Kidney epithelial cell (primary cell): ENCODE data around the gene APOA4. TPM values are rescaled to one million over a fixed set of nuclear protein-coding genes. Genes with fewer than 3 reads are reported as not detected.

ENCODE experiments used
- DNase-seq: peaks from one replicate; pipeline ENCODE4 v3.0.0-alpha.2; 2010; ENCODE audit warnings: low read depth
- H3K27me3 ChIP-seq: 2 replicates; pipeline ENCODE4 v1.6.0; 2011; ENCODE audit warnings: low read length; ENCODE audit not compliant: control insufficient read depth, insufficient read depth
- H3K36me3 ChIP-seq: 2 replicates; pipeline ENCODE4 v1.5.1; 2011; ENCODE audit warnings: low read length; ENCODE audit not compliant: control insufficient read depth, insufficient read depth
- H3K4me3 ChIP-seq: 2 replicates; pipeline ENCODE4 v1.5.1; 2011; ENCODE audit warnings: low read depth, mild to moderate bottlenecking, control low read depth, low read length
- CTCF ChIP-seq: IDR thresholded peaks from 2 replicates; pipeline ENCODE4 v1.5.1; 2011; ENCODE audit warnings: mild to moderate bottlenecking, moderate library complexity, low read length, control low read depth, inconsistent platforms; ENCODE audit not compliant: insufficient read depth, poor library complexity, severe bottlenecking
- total RNA-seq: library from RNA; depleted of rRNA; stranded (reverse); fragments of >200 nt; gene quantifications from 2 replicates; pipeline ENCODE4 v1.2.3, GENCODE V29; 2015

APOA4 gene
- total RNA-seq, 1 donor from 2014 or later, result not detected

GRCh38 chr11:116773203-116774097, 49.7 kb downstream of the APOA4 start:
- TF ChIP-seq CTCF, result no peak
- Histone ChIP-seq H3K4me3 (peak overlapping the region; percentile 90), H3K27me3 (no peaks in the 10 kb centered on the region), H3K36me3 (no peaks in the 10 kb centered on the region)
- peak; percentile 10 for DNase-seq

GRCh38 chr11:116772443-116773202, 50.5 kb downstream of the APOA4 start, which contains the start of gene BUD13:
Gene BUD13, minus strand, starts transcription at chr11:116772987. Its CDS starts 23 bp downstream, at chr11:116772964.
- no peak for TF ChIP-seq CTCF
- H3K27me3 ChIP-seq, result no peaks in the 10 kb centered on the region

GRCh38 chr11:116771935-116772334, 51.2 kb downstream of the APOA4 start:
- TF ChIP-seq CTCF, result no peak
- Histone ChIP-seq H3K27me3 (no peaks in the 10 kb centered on the region), H3K36me3 (no peaks in the 10 kb centered on the region), H3K4me3 (peak overlapping the region; percentile 90)
- no peak for DNase-seq

More at GRCh38 chr11:116772443-116773202, 50.5 kb downstream of the APOA4 start, which contains the start of gene BUD13:
- peak; percentile 31 for DNase-seq
- peak within 1 kb of the TSS; percentile 90 for H3K4me3 ChIP-seq
- no peaks in the 10 kb centered on the region for H3K36me3 ChIP-seq

Other genes with a start within 250 kb of the APOA4 start
- 11.4 and 12.1 TPM in 2 replicates for gene BUD13, start 50.3 kb downstream of the APOA4 start, total RNA-seq
- gene ZPR1, start 35.3 kb downstream of the APOA4 start, total RNA-seq, result 46.9 and 82.1 TPM in 2 replicates
- not detected in 2 replicates for gene APOA5, start 31.4 kb downstream of the APOA4 start, total RNA-seq
- not detected in 2 replicates for gene APOC3, start 6.6 kb upstream of the APOA4 start, total RNA-seq
- not detected in 2 replicates for gene APOA1, start 14.3 kb upstream of the APOA4 start, total RNA-seq